GM18499 (cell line): ENCODE measurements around the gene ZNF549.
"Not testable (repeated sequence)": the region's sequence is repeated elsewhere in the genome, so short reads cannot be mapped to it uniquely, and the experiment has no call there.

Source experiments
- ATAC-seq: cut with Tn5 transposase; IDR thresholded peaks from one replicate; pipeline ENCODE4 v1.9.1; 2021; ENCODE audit warnings: moderate number of reproducible peaks; ENCODE audit not compliant: insufficient read depth, unreplicated experiment

Gene ZNF549

GRCh38 chr19:57527136-57527881 is at the start of gene ZNF549:
Gene ZNF549, plus strand, starts transcription at chr19:57527356. Its CDS starts 218 bp downstream, at chr19:57527574.
- ATAC-seq: peak; percentile 88

- not testable (repeated sequence) for ATAC-seq
Measured at GRCh38 chr19:57487477-57488298, 39.5 kb upstream of the ZNF549 start, which contains the start of gene ZNF419. Gene ZNF419, plus strand, starts transcription at chr19:57487750. Its CDS starts 201 bp downstream, at chr19:57487951.

- not testable (repeated sequence) for ATAC-seq
Measured at GRCh38 chr19:57488299-57488644, 38.9 kb upstream of the ZNF549 start.

GRCh38 chr19:57499332-57499679 is 27.9 kb upstream of the ZNF549 start:
- ATAC-seq: not testable (repeated sequence)

GRCh38 chr19:57499680-57500395 is 27.3 kb upstream of the ZNF549 start, which contains the start of gene ZNF773:
Gene ZNF773, plus strand, starts transcription at chr19:57499938. Its CDS starts 143 bp downstream, at chr19:57500081.
- ATAC-seq: peak; percentile 89

- not testable (repeated sequence) for ATAC-seq
Measured at GRCh38 chr19:57500400-57500799, 26.8 kb upstream of the ZNF549 start.

- no peak for ATAC-seq
Measured at GRCh38 chr19:57506163-57506562, 21.0 kb upstream of the ZNF549 start.

GRCh38 chr19:57511484-57511883 is 15.7 kb upstream of the ZNF549 start:
- ATAC-seq: no peak

- no peak for ATAC-seq
Measured at GRCh38 chr19:57512845-57513244, 14.3 kb upstream of the ZNF549 start.

GRCh38 chr19:57515255-57515654 is 11.9 kb upstream of the ZNF549 start:
- no peak for ATAC-seq

GRCh38 chr19:57518021-57518420 is 9.1 kb upstream of the ZNF549 start:
- not testable (repeated sequence) for ATAC-seq

- ATAC-seq: no peak
Measured at GRCh38 chr19:57537953-57538547, 10.9 kb downstream of the ZNF549 start.

GRCh38 chr19:57546513-57546912 is 19.4 kb downstream of the ZNF549 start:
- no peak for ATAC-seq

GRCh38 chr19:57552432-57552831 is 25.3 kb downstream of the ZNF549 start:
- ATAC-seq: no peak

- no peak for ATAC-seq
Measured at GRCh38 chr19:57557659-57558058, 30.5 kb downstream of the ZNF549 start.

GRCh38 chr19:57558525-57558924 is 31.4 kb downstream of the ZNF549 start:
- no peak for ATAC-seq

GRCh38 chr19:57559008-57559403 is 31.9 kb downstream of the ZNF549 start:
- no peak for ATAC-seq

- ATAC-seq: peak; percentile 87
Measured at GRCh38 chr19:57559404-57560025, 32.4 kb downstream of the ZNF549 start, which contains the start of gene ZNF550. Gene ZNF550, minus strand, starts transcription at chr19:57559863. Its CDS starts 181 bp downstream, at chr19:57559682.

GRCh38 chr19:57560049-57560491 is 32.9 kb downstream of the ZNF549 start:
- ATAC-seq: no peak

GRCh38 chr19:57563547-57563946 is 36.4 kb downstream of the ZNF549 start:
- no peak for ATAC-seq
